ENCODE data around the gene RNF5. TPM values are rescaled to one million over a fixed set of nuclear protein-coding genes. Genes with fewer than 3 reads are reported as not detected.
"Not testable (repeated sequence)": the region's sequence is repeated elsewhere in the genome, so short reads cannot be mapped to it uniquely, and the experiment has no call there.

RNF5 gene
- total RNA-seq, result 10 to 100 TPM; 46.0 to 64.5 TPM

GRCh38 chr6:32177788-32178546 lies at the start of gene RNF5:
TSS of gene RNF5 (plus strand) at chr6:32178405. CDS start at chr6:32178512, 107 bp downstream.
- peak; percentile 87 for ATAC-seq (replicated peaks)
- Mint-ChIP-seq H3K27me3 (no peaks in the 10 kb centered on the region), H3K4me3 (peak within 1 kb of the TSS; percentile 90), H3K4me1 (peaks cover 35% of the 10 kb centered on the region), H3K9me3 (no peaks in the 10 kb centered on the region), H3K27ac (peak within 1 kb of the TSS; percentile 96), H3K36me3 (ENCODE audit: low read depth) (peaks cover 57% of the 10 kb centered on the region)

GRCh38 chr6:32128751-32129296 lies 49.4 kb upstream of the RNF5 start:
- no peak for ATAC-seq (replicated peaks)
- H3K27me3 Mint-ChIP-seq, result peaks cover 1% of the 10 kb centered on the region
- H3K9me3 Mint-ChIP-seq, result no peaks in the 10 kb centered on the region
- peaks cover 43% of the 10 kb centered on the region for H3K36me3 Mint-ChIP-seq (ENCODE audit: low read depth)
- peaks cover 27% of the 10 kb centered on the region for H3K4me1 Mint-ChIP-seq
- H3K27ac Mint-ChIP-seq, result peak overlapping the region; percentile 98
- peak overlapping the region; percentile 89 for H3K4me3 Mint-ChIP-seq

GRCh38 chr6:32129297-32130088 lies 48.7 kb upstream of the RNF5 start:
- H3K27me3 Mint-ChIP-seq, result peaks cover 3% of the 10 kb centered on the region
- H3K9me3 Mint-ChIP-seq, result no peaks in the 10 kb centered on the region
- H3K4me1 Mint-ChIP-seq, result peaks cover 21% of the 10 kb centered on the region
- no peak for ATAC-seq (replicated peaks)
- H3K4me3 Mint-ChIP-seq, result peak overlapping the region; percentile 89
- H3K36me3 Mint-ChIP-seq (ENCODE audit: low read depth), result peaks cover 37% of the 10 kb centered on the region
- peak overlapping the region; percentile 98 for H3K27ac Mint-ChIP-seq

GRCh38 chr6:32131439-32131948 lies 46.7 kb upstream of the RNF5 start:
- Mint-ChIP-seq H3K27me3 (peaks cover 3% of the 10 kb centered on the region), H3K9me3 (no peaks in the 10 kb centered on the region), H3K4me3 (peak overlapping the region; percentile 15), H3K4me1 (peaks cover 12% of the 10 kb centered on the region), H3K36me3 (ENCODE audit: low read depth) (peaks cover 19% of the 10 kb centered on the region), H3K27ac (no peak overlapping the region)
- no peak for ATAC-seq (replicated peaks)

- H3K4me3 Mint-ChIP-seq, result peak overlapping the region; percentile 15
- ATAC-seq (replicated peaks), result no peak
- H3K36me3 Mint-ChIP-seq (ENCODE audit: low read depth), result peaks cover 12% of the 10 kb centered on the region
- no peaks in the 10 kb centered on the region for H3K9me3 Mint-ChIP-seq
- peaks cover 3% of the 10 kb centered on the region for H3K27me3 Mint-ChIP-seq
- peaks cover 7% of the 10 kb centered on the region for H3K4me1 Mint-ChIP-seq
- no peak overlapping the region for H3K27ac Mint-ChIP-seq
Observed at GRCh38 chr6:32132110-32132509, 46.1 kb upstream of the RNF5 start.

- no peaks in the 10 kb centered on the region for H3K36me3 Mint-ChIP-seq (ENCODE audit: low read depth)
- no peak overlapping the region for H3K4me3 Mint-ChIP-seq
- no peaks in the 10 kb centered on the region for H3K9me3 Mint-ChIP-seq
- no peaks in the 10 kb centered on the region for H3K4me1 Mint-ChIP-seq
- H3K27ac Mint-ChIP-seq, result no peak overlapping the region
- peaks cover 3% of the 10 kb centered on the region for H3K27me3 Mint-ChIP-seq
- no peak for ATAC-seq (replicated peaks)
Observed at GRCh38 chr6:32133786-32134185, 44.4 kb upstream of the RNF5 start.

GRCh38 chr6:32137454-32137853 lies 40.8 kb upstream of the RNF5 start:
- Mint-ChIP-seq H3K27ac (peak overlapping the region; percentile 27), H3K27me3 (peaks cover 17% of the 10 kb centered on the region), H3K4me1 (no peaks in the 10 kb centered on the region), H3K36me3 (ENCODE audit: low read depth) (no peaks in the 10 kb centered on the region), H3K9me3 (no peaks in the 10 kb centered on the region), H3K4me3 (no peak overlapping the region)
- no peak for ATAC-seq (replicated peaks)

GRCh38 chr6:32139590-32139989 lies 38.6 kb upstream of the RNF5 start:
- Mint-ChIP-seq H3K36me3 (ENCODE audit: low read depth) (no peaks in the 10 kb centered on the region), H3K4me3 (no peak overlapping the region), H3K9me3 (no peaks in the 10 kb centered on the region), H3K27ac (no peak overlapping the region), H3K27me3 (peaks cover 13% of the 10 kb centered on the region), H3K4me1 (no peaks in the 10 kb centered on the region)
- no peak for ATAC-seq (replicated peaks)

GRCh38 chr6:32140420-32141046 lies 37.7 kb upstream of the RNF5 start:
- no peaks in the 10 kb centered on the region for H3K36me3 Mint-ChIP-seq (ENCODE audit: low read depth)
- H3K27ac Mint-ChIP-seq, result no peak overlapping the region
- peaks cover 13% of the 10 kb centered on the region for H3K27me3 Mint-ChIP-seq
- ATAC-seq (replicated peaks), result no peak
- no peaks in the 10 kb centered on the region for H3K9me3 Mint-ChIP-seq
- no peak overlapping the region for H3K4me3 Mint-ChIP-seq
- no peaks in the 10 kb centered on the region for H3K4me1 Mint-ChIP-seq

- not testable (repeated sequence) for H3K4me1 Mint-ChIP-seq; H3K27ac Mint-ChIP-seq; ATAC-seq (replicated peaks); H3K36me3 Mint-ChIP-seq (ENCODE audit: low read depth); H3K4me3 Mint-ChIP-seq; H3K9me3 Mint-ChIP-seq
- peaks cover 26% of the 10 kb centered on the region for H3K27me3 Mint-ChIP-seq
Observed at GRCh38 chr6:32144238-32144637, 34.0 kb upstream of the RNF5 start.

GRCh38 chr6:32146287-32146686 lies 31.9 kb upstream of the RNF5 start:
- no peak for ATAC-seq (replicated peaks)
- peaks cover 12% of the 10 kb centered on the region for H3K4me1 Mint-ChIP-seq
- H3K36me3 Mint-ChIP-seq (ENCODE audit: low read depth), result no peaks in the 10 kb centered on the region
- H3K27me3 Mint-ChIP-seq, result peaks cover 35% of the 10 kb centered on the region
- H3K9me3 Mint-ChIP-seq, result no peaks in the 10 kb centered on the region
- no peak overlapping the region for H3K27ac Mint-ChIP-seq
- H3K4me3 Mint-ChIP-seq, result no peak overlapping the region

GRCh38 chr6:32146687-32147086 lies 31.5 kb upstream of the RNF5 start:
- Mint-ChIP-seq H3K27ac (no peak overlapping the region), H3K9me3 (no peaks in the 10 kb centered on the region), H3K4me3 (no peak overlapping the region), H3K27me3 (peaks cover 34% of the 10 kb centered on the region), H3K36me3 (ENCODE audit: low read depth) (no peaks in the 10 kb centered on the region), H3K4me1 (peaks cover 12% of the 10 kb centered on the region)
- no peak for ATAC-seq (replicated peaks)

- H3K4me1 Mint-ChIP-seq, result peaks cover 12% of the 10 kb centered on the region
- no peak overlapping the region for H3K27ac Mint-ChIP-seq
- ATAC-seq (replicated peaks), result no peak
- H3K36me3 Mint-ChIP-seq (ENCODE audit: low read depth), result no peaks in the 10 kb centered on the region
- no peaks in the 10 kb centered on the region for H3K9me3 Mint-ChIP-seq
- peak overlapping the region; percentile 80 for H3K4me3 Mint-ChIP-seq
- peaks cover 28% of the 10 kb centered on the region for H3K27me3 Mint-ChIP-seq
Observed at GRCh38 chr6:32147401-32148132, 30.6 kb upstream of the RNF5 start.

All from activated T-helper 17 cell treated with anti-CD3 and anti-CD28 coated beads, Interleukin-2, amount 50 U/mL, for 72 hours (primary cell).